T-helper 17 cell (primary cell): ENCODE results near the gene FYB1. TPM values are rescaled to one million over a fixed set of nuclear protein-coding genes. Genes with fewer than 3 reads are reported as not detected.
A peak's percentile ranks its signal among the peaks of the same experiment; 100 is the strongest.

Experiments used
- ATAC-seq: fragments of 150-1000 bp; cut with Tn5 transposase; 2 replicates; pipeline ENCODE4 v1.10.0; 2021; ENCODE audit warnings: mild to moderate bottlenecking, moderate library complexity
- DNase-seq, 3 donors: peaks; one replicate each; pipeline versions ENCODE4 v3.0.0 to v3.0.0-alpha.2; 2020 to 2021
- H3K9me3 ChIP-seq: one replicate; pipeline ENCODE4 v1.7.0; 2013; ENCODE audit warnings: low read length, mild to moderate bottlenecking; ENCODE audit not compliant: control insufficient read depth, poor library complexity, severe bottlenecking
- H3K27ac Mint-ChIP-seq: one replicate; pipeline ENCODE4 v1.8.0; 2022; ENCODE audit warnings: mild to moderate bottlenecking, moderate library complexity, mixed read lengths
- H3K27me3 Mint-ChIP-seq: one replicate; pipeline ENCODE4 v1.8.0; 2022; ENCODE audit warnings: mixed read lengths
- H3K36me3 Mint-ChIP-seq: one replicate; pipeline ENCODE4 v1.8.0; 2022; ENCODE audit warnings: low read depth, mixed read lengths
- H3K4me1 Mint-ChIP-seq: one replicate; pipeline ENCODE4 v1.8.0; 2022; ENCODE audit warnings: mild to moderate bottlenecking, mixed read lengths
- H3K4me3 Mint-ChIP-seq: one replicate; pipeline ENCODE4 v1.8.0; 2022; ENCODE audit warnings: mild to moderate bottlenecking, moderate library complexity, mixed read lengths
- total RNA-seq, 4 donors: library from RNA in 2 of 4; stranded (reverse) in 2 of 4; gene quantifications; one replicate each; pipeline ENCODE4 v1.2.3 and lab custom pipeline; 2022 to 2026

The FYB1 gene
- total RNA-seq, 2 donors from 2014 or later = 499 to 517 TPM

DNA sequence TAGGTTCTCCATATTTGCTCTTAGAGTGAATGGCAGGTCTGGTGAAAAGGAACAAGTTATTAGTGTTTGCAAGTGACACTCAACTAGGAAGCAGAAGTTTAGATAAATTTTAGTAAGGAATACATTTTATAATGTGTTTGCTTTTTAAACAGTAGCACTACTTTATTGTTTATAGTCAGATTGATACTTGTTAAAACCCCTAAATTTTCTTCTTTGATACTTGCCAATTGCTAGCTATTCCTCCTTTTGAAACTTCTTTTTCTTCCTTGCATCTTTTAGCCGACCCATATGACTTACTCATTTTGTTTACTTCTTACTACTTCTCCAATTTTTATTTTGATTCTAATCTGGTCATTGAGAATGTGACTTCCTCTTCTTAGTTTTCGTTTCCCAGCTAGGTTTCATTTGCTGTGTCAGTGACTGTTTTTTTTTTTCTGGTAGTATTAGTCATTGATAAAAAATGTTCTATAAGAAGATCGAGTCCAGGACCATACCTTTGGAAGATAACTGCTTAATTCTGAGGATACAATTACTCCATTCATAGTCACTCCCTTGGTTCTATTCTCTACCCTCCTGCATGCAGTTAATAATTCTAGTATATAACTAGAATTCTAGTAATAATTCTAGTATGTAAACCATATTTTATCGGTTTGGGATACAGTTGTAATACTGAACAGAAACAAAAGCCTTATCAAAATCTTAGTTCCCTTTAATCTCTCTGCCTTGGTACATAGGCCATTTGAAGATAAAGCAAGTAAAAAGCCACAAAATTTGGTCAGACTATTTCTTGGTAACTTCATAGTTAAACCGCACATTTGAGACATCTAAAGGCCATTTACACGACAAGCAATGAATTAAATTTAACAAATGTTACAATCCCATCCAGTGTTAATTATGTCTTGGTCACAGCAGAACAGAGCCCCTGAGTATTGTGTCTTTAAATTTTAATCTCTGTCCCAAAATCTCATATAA, 142.3 kb downstream of the FYB1 start:
- Mint-ChIP-seq H3K4me3 (peak overlapping the region; percentile 58), H3K27ac (peak overlapping the region; percentile 63), H3K36me3 (no peaks in the 10 kb centered on the region), H3K4me1 (peaks cover 22% of the 10 kb centered on the region), H3K27me3 (peaks cover 15% of the 10 kb centered on the region)
- no peak for ATAC-seq
- no peak for DNase-seq
- H3K9me3 ChIP-seq = no peaks in the 10 kb centered on the region

DNA sequence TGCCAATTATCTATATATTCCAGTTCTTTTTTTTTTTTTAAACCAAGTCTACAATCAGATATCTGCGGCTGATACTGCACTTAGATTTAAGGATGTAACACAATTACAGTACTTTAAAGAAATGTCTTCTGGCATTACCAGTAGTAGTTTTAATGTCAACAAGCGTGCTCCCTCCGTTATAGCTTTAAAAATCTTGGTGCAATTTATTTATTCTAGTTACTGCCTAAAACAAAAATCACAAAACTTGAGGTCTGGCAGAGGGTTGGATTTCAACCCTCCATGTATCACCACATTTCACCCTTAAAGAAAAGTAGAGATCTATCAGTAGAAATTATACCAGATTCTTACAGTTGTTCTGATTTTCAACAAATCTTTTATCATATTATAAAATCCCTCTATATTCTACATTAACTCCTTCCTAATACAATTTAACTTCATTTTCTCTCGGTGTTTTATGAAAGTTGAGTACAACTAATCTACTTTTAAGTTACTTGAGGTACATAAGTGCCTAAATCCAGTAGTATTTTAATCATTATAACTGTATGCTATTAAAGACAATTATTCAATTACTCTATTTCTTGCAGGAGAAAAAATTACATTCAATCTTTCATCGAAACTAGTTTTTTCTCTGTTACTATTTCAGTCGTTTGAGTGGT, 143.1 kb downstream of the FYB1 start:
- ATAC-seq = no peak
- Mint-ChIP-seq H3K4me1 (peaks cover 25% of the 10 kb centered on the region), H3K4me3 (no peak overlapping the region), H3K36me3 (no peaks in the 10 kb centered on the region), H3K27me3 (peaks cover 10% of the 10 kb centered on the region), H3K27ac (no peak overlapping the region)
- no peak for DNase-seq
- no peaks in the 10 kb centered on the region for H3K9me3 ChIP-seq

DNA sequence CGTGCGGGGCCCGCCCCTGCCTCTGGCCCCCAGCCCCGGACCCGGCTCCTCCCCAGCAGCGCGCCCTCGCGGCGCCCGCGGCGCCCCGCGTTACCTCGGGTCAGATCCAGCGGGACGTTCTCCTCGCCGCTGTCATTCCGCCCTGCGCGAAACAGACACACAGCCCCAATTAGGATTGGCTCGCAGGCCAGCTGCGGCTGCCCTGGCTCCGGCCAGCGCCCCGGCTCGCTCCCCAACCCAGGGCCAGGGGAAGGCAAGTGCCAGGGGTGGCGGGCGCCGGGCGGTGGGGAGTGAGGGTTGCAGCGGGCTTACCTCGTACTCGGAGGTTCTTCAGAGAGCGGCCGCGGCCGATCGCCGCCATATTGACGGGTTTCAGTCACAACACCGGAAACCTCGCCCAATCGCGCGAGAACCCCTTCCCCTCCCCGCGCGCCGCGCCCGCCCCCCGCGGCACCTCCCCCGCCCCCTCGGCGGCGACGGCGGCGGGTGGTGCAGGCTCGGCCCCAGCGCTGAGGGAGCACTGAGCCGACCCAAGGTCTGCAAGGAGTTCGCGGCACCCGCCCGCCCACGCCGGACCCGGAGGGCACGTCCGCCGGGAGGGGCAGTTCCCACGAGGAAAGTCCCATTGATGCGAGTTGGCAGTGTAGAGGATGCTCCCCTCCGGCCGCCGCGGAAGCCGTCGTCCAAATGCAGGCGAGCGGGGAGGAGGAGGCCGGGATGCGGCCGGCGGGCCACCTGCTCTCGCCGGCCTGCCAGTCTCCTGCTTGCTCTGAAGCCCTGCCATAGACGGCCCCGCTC, 145.1 kb downstream of the FYB1 start, which contains the start of gene RICTOR:
Gene RICTOR (minus strand): TSS at position 383 of the 798 bp plus-strand sequence. CDS start 22 bp downstream, at position 361.
- peak; percentile 80 for ATAC-seq
- peaks cover 10% of the 10 kb centered on the region for H3K27me3 Mint-ChIP-seq
- H3K4me1 Mint-ChIP-seq = peaks cover 29% of the 10 kb centered on the region
- H3K36me3 Mint-ChIP-seq = no peaks in the 10 kb centered on the region
- no peaks in the 10 kb centered on the region for H3K9me3 ChIP-seq
- DNase-seq = peak; percentile 86 to 88 (median 86)
- peak within 1 kb of the TSS; percentile 97 for H3K27ac Mint-ChIP-seq
- peak within 1 kb of the TSS; percentile 95 for H3K4me3 Mint-ChIP-seq

DNA sequence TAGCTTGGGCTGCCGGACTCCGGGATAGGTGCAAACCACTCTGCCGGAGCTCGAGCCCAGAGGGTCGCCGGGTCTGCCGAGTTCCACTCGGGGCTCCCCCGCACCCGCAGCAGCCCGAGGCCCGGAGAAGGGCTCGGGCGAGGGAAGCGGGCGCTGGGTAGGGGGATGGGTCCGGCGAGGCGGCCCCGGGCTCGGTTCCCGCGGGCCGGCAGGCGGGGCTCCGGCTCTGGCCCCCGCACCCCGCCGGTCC, 145.7 kb downstream of the FYB1 start:
- Mint-ChIP-seq H3K4me1 (peaks cover 31% of the 10 kb centered on the region), H3K27me3 (peaks cover 10% of the 10 kb centered on the region), H3K4me3 (peak overlapping the region; percentile 95), H3K36me3 (no peaks in the 10 kb centered on the region), H3K27ac (peak overlapping the region; percentile 97)
- H3K9me3 ChIP-seq = no peaks in the 10 kb centered on the region
- DNase-seq (no peak), ATAC-seq (peak; percentile 14)

- peak overlapping the region; percentile 95 for H3K4me3 Mint-ChIP-seq
- peaks cover 10% of the 10 kb centered on the region for H3K27me3 Mint-ChIP-seq
- H3K4me1 Mint-ChIP-seq = peaks cover 35% of the 10 kb centered on the region
- DNase-seq (peak in 2 of 3 donors; percentile 38 to 49), ATAC-seq (peak; percentile 51)
- H3K36me3 Mint-ChIP-seq = peaks cover 2% of the 10 kb centered on the region
- H3K9me3 ChIP-seq = no peaks in the 10 kb centered on the region
- H3K27ac Mint-ChIP-seq = peak overlapping the region; percentile 97
Observed at GRCh38 chr5:39072925-39073766, 146.2 kb downstream of the FYB1 start.

GRCh38 chr5:39068099-39068498, 151.3 kb downstream of the FYB1 start:
- H3K9me3 ChIP-seq = peaks cover 5% of the 10 kb centered on the region
- ATAC-seq (no peak), DNase-seq (no peak)
- Mint-ChIP-seq H3K27ac (no peak overlapping the region), H3K27me3 (no peaks in the 10 kb centered on the region), H3K4me3 (no peak overlapping the region), H3K4me1 (peaks cover 35% of the 10 kb centered on the region), H3K36me3 (peaks cover 4% of the 10 kb centered on the region)

DNA sequence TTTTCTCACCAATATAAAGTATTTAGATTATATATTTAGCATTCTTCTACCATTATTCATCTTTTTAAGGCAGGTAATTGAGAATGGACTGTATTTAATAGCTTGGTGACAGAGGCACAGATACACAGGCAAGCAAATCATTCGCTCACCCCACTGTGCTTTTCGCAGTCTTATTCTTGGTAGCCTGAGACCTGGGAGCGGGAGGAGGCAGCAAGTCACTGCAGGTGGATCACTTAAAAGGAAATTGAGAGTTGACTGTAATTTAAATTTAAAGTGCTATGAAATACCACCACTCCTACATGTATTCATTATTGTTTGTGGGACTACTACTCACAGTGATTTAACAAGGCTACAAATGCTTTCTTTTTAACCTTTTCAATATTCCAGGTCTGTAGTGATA, 154.9 kb downstream of the FYB1 start:
- no peak overlapping the region for H3K4me3 Mint-ChIP-seq
- H3K36me3 Mint-ChIP-seq = peaks cover 4% of the 10 kb centered on the region
- H3K4me1 Mint-ChIP-seq = peaks cover 42% of the 10 kb centered on the region
- no peak for DNase-seq
- no peaks in the 10 kb centered on the region for H3K27me3 Mint-ChIP-seq
- H3K9me3 ChIP-seq = peaks cover 5% of the 10 kb centered on the region
- H3K27ac Mint-ChIP-seq = peak overlapping the region; percentile 37
- ATAC-seq = no peak

DNA sequence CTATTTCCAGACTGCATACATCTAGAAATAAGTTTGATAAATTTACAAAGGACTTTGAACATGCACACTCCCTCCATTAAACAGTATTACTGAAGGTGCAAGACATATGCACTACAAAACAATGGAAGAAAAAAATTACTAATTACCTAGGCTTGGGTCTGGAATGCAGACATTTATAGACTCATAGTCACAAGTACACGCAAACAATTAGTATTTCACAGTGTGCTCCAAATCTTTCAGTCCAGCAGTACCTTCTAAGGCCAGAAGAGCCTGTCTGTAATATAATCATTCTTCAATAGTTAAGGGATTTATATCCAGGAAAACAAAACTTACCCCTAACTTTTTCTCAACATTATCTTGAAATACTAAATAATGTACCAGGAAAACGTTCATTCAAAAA, 156.3 kb downstream of the FYB1 start:
- Mint-ChIP-seq H3K4me3 (peak overlapping the region; percentile 31), H3K27ac (no peak overlapping the region)

DNA sequence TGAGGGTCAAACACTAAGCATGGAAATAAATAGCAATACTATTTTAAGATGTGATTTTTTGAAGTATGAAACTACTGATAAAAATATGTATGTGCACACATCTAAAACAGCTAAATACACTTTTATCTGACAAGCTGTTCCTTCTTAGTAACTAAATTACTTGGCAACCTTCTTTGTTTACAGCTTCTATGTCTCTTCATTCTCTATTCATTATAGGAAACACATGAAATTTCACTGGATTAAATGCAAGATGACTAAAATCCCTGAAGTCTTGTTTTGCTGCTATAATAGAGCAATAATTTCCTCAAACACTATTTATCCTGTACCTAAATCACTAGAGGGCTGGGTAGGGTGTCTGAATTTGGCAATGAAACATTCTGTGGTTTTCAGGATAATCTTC, 156.8 kb downstream of the FYB1 start:
- peak overlapping the region; percentile 16 for H3K4me3 Mint-ChIP-seq
- DNase-seq = no peak
- ATAC-seq = no peak
- peaks cover 2% of the 10 kb centered on the region for H3K36me3 Mint-ChIP-seq
- H3K27me3 Mint-ChIP-seq = no peaks in the 10 kb centered on the region
- H3K4me1 Mint-ChIP-seq = peaks cover 41% of the 10 kb centered on the region
- H3K27ac Mint-ChIP-seq = no peak overlapping the region
- H3K9me3 ChIP-seq = peaks cover 5% of the 10 kb centered on the region

More for the DNA sequence above, 156.3 kb downstream of the FYB1 start:
- H3K9me3 ChIP-seq = peaks cover 5% of the 10 kb centered on the region
- Mint-ChIP-seq H3K27me3 (no peaks in the 10 kb centered on the region), H3K36me3 (peaks cover 2% of the 10 kb centered on the region), H3K4me1 (peaks cover 44% of the 10 kb centered on the region)
- ATAC-seq = no peak
- no peak for DNase-seq

GRCh38 chr5:39062104-39062503, 157.3 kb downstream of the FYB1 start:
- no peak for DNase-seq
- no peak for ATAC-seq
- H3K9me3 ChIP-seq = peaks cover 4% of the 10 kb centered on the region
- no peak overlapping the region for H3K4me3 Mint-ChIP-seq
- H3K4me1 Mint-ChIP-seq = peaks cover 40% of the 10 kb centered on the region
- H3K27ac Mint-ChIP-seq = no peak overlapping the region
- no peaks in the 10 kb centered on the region for H3K36me3 Mint-ChIP-seq
- H3K27me3 Mint-ChIP-seq = no peaks in the 10 kb centered on the region

GRCh38 chr5:39059064-39059463, 160.3 kb downstream of the FYB1 start:
- H3K4me3 Mint-ChIP-seq = no peak overlapping the region
- H3K9me3 ChIP-seq = no peaks in the 10 kb centered on the region
- ATAC-seq (peak; percentile 62), DNase-seq (no peak)
- no peaks in the 10 kb centered on the region for H3K27me3 Mint-ChIP-seq
- peaks cover 54% of the 10 kb centered on the region for H3K4me1 Mint-ChIP-seq
- H3K36me3 Mint-ChIP-seq = peaks cover 7% of the 10 kb centered on the region
- H3K27ac Mint-ChIP-seq = peak overlapping the region; percentile 69

DNA sequence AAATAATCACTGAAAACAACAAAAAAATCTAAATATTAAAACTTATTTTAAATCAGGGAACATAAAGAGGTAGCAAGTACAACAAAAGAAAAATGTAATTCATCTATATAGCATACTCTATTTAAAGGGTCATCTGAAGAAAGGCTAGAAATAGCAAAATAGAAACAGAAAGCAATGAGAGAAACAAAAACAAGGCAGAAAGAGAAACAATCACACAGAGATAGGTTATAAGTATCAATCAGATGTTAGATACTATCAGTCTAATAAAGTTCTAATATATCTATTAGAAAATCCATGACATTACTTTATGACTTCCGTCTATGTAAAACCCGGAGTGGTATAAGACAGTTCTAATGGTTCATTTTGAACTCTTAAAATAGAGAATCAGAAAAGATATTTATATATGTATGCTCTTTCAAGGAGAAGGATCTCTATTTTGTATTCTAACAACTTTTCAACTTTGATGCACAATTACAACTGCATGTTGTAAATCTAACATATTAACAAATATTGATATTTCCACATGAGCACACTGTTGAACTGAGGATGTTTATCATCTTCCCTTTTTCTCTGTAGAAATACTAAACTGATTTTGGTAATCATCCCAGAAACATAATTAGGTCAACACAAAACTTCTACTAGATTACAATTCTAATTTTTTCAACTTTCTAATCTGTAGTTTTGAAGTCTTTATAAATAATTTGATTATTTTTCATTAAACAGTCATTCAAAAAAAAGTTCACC, 161.0 kb downstream of the FYB1 start:
- DNase-seq (no peak), ATAC-seq (peak; percentile 21)
- H3K36me3 Mint-ChIP-seq = peaks cover 7% of the 10 kb centered on the region
- peak overlapping the region; percentile 69 for H3K27ac Mint-ChIP-seq
- H3K9me3 ChIP-seq = no peaks in the 10 kb centered on the region
- peaks cover 52% of the 10 kb centered on the region for H3K4me1 Mint-ChIP-seq
- H3K27me3 Mint-ChIP-seq = no peaks in the 10 kb centered on the region
- peak overlapping the region; percentile 85 for H3K4me3 Mint-ChIP-seq
